Loucy (cell line): ENCODE measurements around the gene SETBP1.
A peak's percentile ranks its signal among the peaks of the same experiment; 100 is the strongest.

Source experiments
- H2AFZ ChIP-seq: fragments of 200-600 bp; sonication (generic); 2 replicates; pipeline ENCODE4 v1.6.0; 2016; ENCODE audit warnings: antibody characterized with exemption, mild to moderate bottlenecking, low read length, moderate library complexity
- H3F3A ChIP-seq: fragments of 200-600 bp; 2 replicates; pipeline ENCODE4 v1.6.0; 2016; ENCODE audit warnings: antibody characterized with exemption, low read depth, mild to moderate bottlenecking
- H3K27me3 ChIP-seq: fragments of 200-600 bp; sonication (generic); 2 replicates; pipeline ENCODE4 v1.6.1; 2014; ENCODE audit warnings: low read length, mild to moderate bottlenecking; ENCODE audit not compliant: insufficient read depth, poor library complexity, severe bottlenecking
- H3K36me3 ChIP-seq: fragments of 200-600 bp; sonication (generic); 2 replicates; pipeline ENCODE4 v1.6.1; 2016; ENCODE audit warnings: low read length; ENCODE audit not compliant: insufficient read depth
- H3K4me1 ChIP-seq: fragments of 200-600 bp; sonication (generic); 2 replicates; pipeline ENCODE4 v1.5.1; 2014; ENCODE audit warnings: low read length, mild to moderate bottlenecking; ENCODE audit not compliant: insufficient read depth, poor library complexity, severe bottlenecking
- H3K4me2 ChIP-seq: fragments of 200-600 bp; sonication (generic); 2 replicates; pipeline ENCODE4 v1.6.0; 2014; ENCODE audit warnings: antibody characterized with exemption, low read length, low read depth, mild to moderate bottlenecking; ENCODE audit not compliant: poor library complexity, severe bottlenecking
- H3K4me3 ChIP-seq: fragments of 200-600 bp; sonication (generic); 2 replicates; pipeline ENCODE4 v1.5.1; 2014; ENCODE audit warnings: low read length, mild to moderate bottlenecking, mixed read lengths; ENCODE audit not compliant: poor library complexity, severe bottlenecking
- H3K79me2 ChIP-seq: fragments of 200-600 bp; sonication (generic); 2 replicates; pipeline ENCODE4 v1.6.1; 2014; ENCODE audit warnings: low read length; ENCODE audit not compliant: insufficient read depth
- H3K9ac ChIP-seq: fragments of 200-600 bp; sonication (generic); 2 replicates; pipeline ENCODE4 v1.6.0; 2014; ENCODE audit warnings: mild to moderate bottlenecking, low read depth, low read length, moderate library complexity; ENCODE audit not compliant: poor library complexity, severe bottlenecking
- H3K9me2 ChIP-seq: fragments of 200-600 bp; sonication (generic); replicated peaks from 2 replicates; pipeline ENCODE4 v1.6.1; 2016; ENCODE audit warnings: low read depth, low read length, mixed read lengths
- H3K9me3 ChIP-seq: fragments of 200-600 bp; sonication (generic); 2 replicates; pipeline ENCODE4 v1.6.1; 2014; ENCODE audit warnings: mild to moderate bottlenecking, antibody characterized with exemption, low read length, low read depth; ENCODE audit not compliant: insufficient read depth
- H4K20me1 ChIP-seq: fragments of 200-600 bp; sonication (generic); 2 replicates; pipeline ENCODE4 v1.6.0; 2014; ENCODE audit warnings: antibody characterized with exemption, low read length, mild to moderate bottlenecking; ENCODE audit not compliant: insufficient read depth, poor library complexity, severe bottlenecking
- CTCF ChIP-seq: fragments of 200-600 bp; sonication (generic); conservative IDR thresholded peaks from 2 replicates; pipeline ENCODE4 v1.5.1; 2014; ENCODE audit warnings: mild to moderate bottlenecking, antibody characterized with exemption, low read length
- EZH2phosphoT487 ChIP-seq: fragments of 200-600 bp; IDR thresholded peaks from 2 replicates; pipeline ENCODE4 v1.6.1; 2018; ENCODE audit warnings: antibody characterized with exemption, mild to moderate bottlenecking, moderate library complexity, borderline replicate concordance

SETBP1 gene

GRCh38 chr18:44796429-44797428, 116.0 kb downstream of the SETBP1 start:
- no peaks in the 10 kb centered on the region for H3K9me2 ChIP-seq
- no peak overlapping the region for H3K4me3 ChIP-seq
- no peaks in the 10 kb centered on the region for H3K27me3 ChIP-seq
- H3K79me2 ChIP-seq, result no peaks in the 10 kb centered on the region; the same call in 1 of the 2 replicates
- no peak overlapping the region for H3K9ac ChIP-seq
- TF ChIP-seq EZH2phosphoT487 (no peak), CTCF (no peak)
- peaks cover 10% of the 10 kb centered on the region for H3K4me1 ChIP-seq
- no peaks in the 10 kb centered on the region for H3K9me3 ChIP-seq
- H3F3A ChIP-seq, result no peaks in the 10 kb centered on the region
- no peaks in the 10 kb centered on the region for H4K20me1 ChIP-seq
- H2AFZ ChIP-seq, result no peak overlapping the region
- H3K4me2 ChIP-seq, result no peak overlapping the region
- H3K36me3 ChIP-seq, result peaks cover 21% of the 10 kb centered on the region; the same call in 1 of the 2 replicates

- H3K9me2 ChIP-seq, result no peaks in the 10 kb centered on the region
- no peak overlapping the region for H3K4me2 ChIP-seq
- no peaks in the 10 kb centered on the region for H3K9me3 ChIP-seq
- H2AFZ ChIP-seq, result no peak overlapping the region
- peaks cover 16% of the 10 kb centered on the region for H3K4me1 ChIP-seq
- H3K4me3 ChIP-seq, result no peak overlapping the region
- H4K20me1 ChIP-seq, result no peaks in the 10 kb centered on the region
- H3K9ac ChIP-seq, result no peak overlapping the region
- no peak for TF ChIP-seq EZH2phosphoT487
- H3K36me3 ChIP-seq, result peaks cover 29% of the 10 kb centered on the region; the same call in 1 of the 2 replicates
- H3K27me3 ChIP-seq, result no peaks in the 10 kb centered on the region
- H3F3A ChIP-seq, result no peaks in the 10 kb centered on the region
- H3K79me2 ChIP-seq, result no peaks in the 10 kb centered on the region; the same call in 1 of the 2 replicates
Measured at GRCh38 chr18:44798433-44799048, 117.9 kb downstream of the SETBP1 start.

GRCh38 chr18:44799382-44799906, 118.8 kb downstream of the SETBP1 start:
- H3K27me3 ChIP-seq, result no peaks in the 10 kb centered on the region
- H4K20me1 ChIP-seq, result no peaks in the 10 kb centered on the region
- H3K9me2 ChIP-seq, result no peaks in the 10 kb centered on the region
- H3K4me1 ChIP-seq, result peaks cover 24% of the 10 kb centered on the region
- TF ChIP-seq EZH2phosphoT487, result no peak
- TF ChIP-seq CTCF, result no peak
- H3K9me3 ChIP-seq, result no peaks in the 10 kb centered on the region
- no peak overlapping the region for H3K9ac ChIP-seq
- H2AFZ ChIP-seq, result no peak overlapping the region
- H3K4me3 ChIP-seq, result no peak overlapping the region
- peak overlapping the region; percentile 37 for H3K4me2 ChIP-seq
- no peaks in the 10 kb centered on the region; the same call in 1 of the 2 replicates for H3K79me2 ChIP-seq
- H3F3A ChIP-seq, result no peaks in the 10 kb centered on the region
- H3K36me3 ChIP-seq, result peaks cover 29% of the 10 kb centered on the region; the same call in 1 of the 2 replicates
